ENCODE data around the gene AP3D1.

- TF ChIP-seq CTCF (IDR thresholded peaks at IDR 0.05; ENCODE audit: low read depth, low read length) (no peak), EZH2phosphoT487 (IDR thresholded peaks at IDR 0.05; ENCODE audit: low read depth) (no peak)
Measured at GRCh38 chr19:2115911-2116426, 35.4 kb downstream of the AP3D1 start.

Measured in OCI-LY3 (cell line).